ENCODE measurements around the gene CRYGD.
"Not testable (repeated sequence)": the region's sequence is repeated elsewhere in the genome, so short reads cannot be mapped to it uniquely, and the experiment has no call there.

Gene CRYGD

GRCh38 chr2:208142240-208142924 is 18.1 kb upstream of the CRYGD start:
- H3K4me3 ChIP-seq = no peak overlapping the region
- TF ChIP-seq CTCF (IDR thresholded peaks at IDR 0.05) = no peak
- DNase-seq (ENCODE audit: low spot score) = no peak
- H3K27ac ChIP-seq = no peak overlapping the region

DNA sequence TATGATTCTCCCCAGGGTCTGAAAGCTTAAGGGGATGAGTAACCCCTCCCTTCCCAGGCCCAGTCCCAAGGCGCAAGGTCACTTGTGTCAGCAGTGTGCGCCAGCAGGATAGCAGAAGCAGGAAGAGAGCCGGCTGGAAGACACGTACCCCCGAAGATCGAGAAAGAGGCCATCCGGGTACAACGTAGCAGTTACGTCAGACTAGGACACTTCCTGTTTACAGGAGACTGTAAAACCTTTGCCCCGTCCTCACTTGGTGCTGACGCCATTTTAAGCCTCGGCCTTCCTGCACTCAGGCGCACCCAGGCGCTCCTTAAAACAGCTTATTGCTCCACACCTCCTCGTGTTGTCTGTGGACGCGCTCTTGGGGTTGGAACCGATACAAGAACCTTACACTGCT is 15.1 kb upstream of the CRYGD start:
- TF ChIP-seq CTCF (IDR thresholded peaks at IDR 0.05) = no peak
- Histone ChIP-seq H3K4me3 (no peak overlapping the region), H3K27ac (no peak overlapping the region)
- no peak for DNase-seq (ENCODE audit: low spot score)

- H3K4me3 ChIP-seq; H3K27ac ChIP-seq; DNase-seq (ENCODE audit: low spot score): not testable (repeated sequence)
Observed at GRCh38 chr2:208138334-208138733, 14.0 kb upstream of the CRYGD start.

GRCh38 chr2:208136716-208137094 is 12.4 kb upstream of the CRYGD start:
- no peak for DNase-seq (ENCODE audit: low spot score)
- Histone ChIP-seq H3K27ac (no peak overlapping the region), H3K4me3 (no peak overlapping the region)
- TF ChIP-seq CTCF (IDR thresholded peaks at IDR 0.05) = no peak

GRCh38 chr2:208135794-208136715 is 11.7 kb upstream of the CRYGD start:
- Histone ChIP-seq H3K4me3 (no peak overlapping the region), H3K27ac (no peak overlapping the region)
- DNase-seq (ENCODE audit: low spot score) = no peak
- TF ChIP-seq CTCF (IDR thresholded peaks at IDR 0.05) = no peak

DNA sequence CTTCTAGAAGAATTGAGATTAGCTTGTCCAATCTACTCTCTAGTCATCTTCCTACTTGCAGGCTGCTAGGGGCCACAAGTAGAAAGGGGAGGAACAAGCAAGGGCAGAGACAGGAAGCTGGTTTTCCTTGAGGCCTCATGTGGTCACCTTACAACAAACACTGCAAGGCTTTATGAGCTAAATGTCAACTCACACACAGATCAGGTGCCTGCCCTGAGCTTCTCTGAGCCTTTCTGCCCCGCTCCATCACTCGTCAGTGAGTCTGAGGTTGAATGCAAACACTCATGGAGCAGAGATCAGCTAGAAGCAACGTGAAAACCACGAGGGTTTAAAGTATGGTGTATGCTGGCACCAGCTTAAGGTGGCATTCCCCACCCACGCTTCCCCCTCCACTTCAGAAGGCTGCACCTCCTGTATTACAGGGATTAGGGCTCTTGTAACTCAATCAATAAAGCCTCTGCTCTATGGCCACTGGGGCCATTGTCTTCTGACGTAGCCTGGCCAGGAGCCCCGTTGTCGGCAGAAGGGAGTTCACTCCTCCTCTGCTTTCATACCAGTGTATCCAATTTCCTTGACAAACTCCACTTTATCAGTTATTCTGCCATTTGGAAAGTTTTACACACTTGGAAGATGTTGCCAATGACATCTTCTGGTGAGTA is 10.7 kb upstream of the CRYGD start:
- no peak overlapping the region for H3K27ac ChIP-seq
- DNase-seq (ENCODE audit: low spot score) = no peak
- H3K4me3 ChIP-seq = no peak overlapping the region
- no peak for TF ChIP-seq CTCF (IDR thresholded peaks at IDR 0.05)

DNA sequence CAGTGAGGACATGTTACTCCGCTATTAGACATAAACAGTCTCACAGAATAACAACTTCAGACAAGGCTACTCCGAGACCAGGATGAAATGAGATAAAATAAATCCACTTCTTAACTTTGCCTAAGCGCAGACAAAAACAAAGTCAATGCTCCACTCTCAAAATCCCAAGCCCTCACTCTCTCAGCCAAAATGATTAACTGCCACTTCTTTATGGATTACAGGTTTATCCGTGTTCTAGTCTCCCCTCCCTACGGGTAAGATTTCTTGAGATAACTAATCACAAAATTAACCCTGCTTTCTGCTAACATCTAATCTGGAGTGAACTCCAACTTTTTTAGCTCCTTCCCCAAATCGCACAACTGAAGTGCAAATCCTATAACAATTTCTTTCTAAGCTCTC is 6.4 kb upstream of the CRYGD start:
- Histone ChIP-seq H3K4me3 (no peak overlapping the region), H3K27ac (no peak overlapping the region)
- no peak for DNase-seq (ENCODE audit: low spot score)
- no peak for TF ChIP-seq CTCF (IDR thresholded peaks at IDR 0.05)
